COR-L47 (cell line): ENCODE measurements around the gene TAS1R1.

Experiments used
- DNase-seq: peaks from one replicate; lab custom pipeline; 2025; lab: John Stamatoyannopoulos, UW

TAS1R1 gene

DNA sequence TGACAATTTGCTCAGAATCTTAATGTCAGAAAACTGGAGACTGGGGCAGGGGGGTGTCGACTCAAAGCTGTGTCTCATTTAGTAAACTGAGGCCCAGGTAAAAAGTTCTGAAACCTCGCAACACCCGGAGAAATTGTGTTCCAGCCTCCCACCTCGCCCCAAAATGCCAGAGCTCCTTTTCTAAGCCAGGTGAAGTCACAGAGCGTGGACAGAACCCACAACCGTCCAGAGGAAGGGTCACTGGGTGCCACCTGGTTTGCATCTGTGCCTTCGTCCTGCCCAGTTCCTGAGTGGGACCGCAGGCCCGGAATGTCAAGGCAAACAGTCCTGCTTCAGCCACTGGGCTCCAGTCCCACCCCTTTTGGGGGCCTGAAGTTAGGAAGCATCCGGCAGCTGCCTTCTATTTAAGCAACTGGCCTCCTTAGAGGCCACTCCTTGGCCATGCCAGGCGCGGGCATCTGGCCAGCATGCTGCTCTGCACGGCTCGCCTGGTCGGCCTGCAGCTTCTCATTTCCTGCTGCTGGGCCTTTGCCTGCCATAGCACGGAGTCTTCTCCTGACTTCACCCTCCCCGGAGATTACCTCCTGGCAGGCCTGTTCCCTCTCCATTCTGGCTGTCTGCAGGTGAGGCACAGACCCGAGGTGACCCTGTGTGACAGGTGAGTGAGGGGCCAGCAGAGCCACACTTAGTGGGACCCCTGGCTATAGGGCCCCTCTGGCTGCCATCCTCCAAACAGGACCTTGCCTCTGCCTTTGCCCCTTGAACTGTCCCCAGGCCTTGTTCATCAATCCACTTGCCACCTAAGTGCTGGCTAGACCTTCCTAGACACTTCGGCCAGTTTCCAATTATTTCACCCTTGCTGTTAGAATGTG lies at the start of gene TAS1R1:
Gene TAS1R1, plus strand, starts transcription at position 401 of the 872 bp plus-strand sequence. Its CDS starts 67 bp downstream, at position 468.
- DNase-seq: no peak

DNA sequence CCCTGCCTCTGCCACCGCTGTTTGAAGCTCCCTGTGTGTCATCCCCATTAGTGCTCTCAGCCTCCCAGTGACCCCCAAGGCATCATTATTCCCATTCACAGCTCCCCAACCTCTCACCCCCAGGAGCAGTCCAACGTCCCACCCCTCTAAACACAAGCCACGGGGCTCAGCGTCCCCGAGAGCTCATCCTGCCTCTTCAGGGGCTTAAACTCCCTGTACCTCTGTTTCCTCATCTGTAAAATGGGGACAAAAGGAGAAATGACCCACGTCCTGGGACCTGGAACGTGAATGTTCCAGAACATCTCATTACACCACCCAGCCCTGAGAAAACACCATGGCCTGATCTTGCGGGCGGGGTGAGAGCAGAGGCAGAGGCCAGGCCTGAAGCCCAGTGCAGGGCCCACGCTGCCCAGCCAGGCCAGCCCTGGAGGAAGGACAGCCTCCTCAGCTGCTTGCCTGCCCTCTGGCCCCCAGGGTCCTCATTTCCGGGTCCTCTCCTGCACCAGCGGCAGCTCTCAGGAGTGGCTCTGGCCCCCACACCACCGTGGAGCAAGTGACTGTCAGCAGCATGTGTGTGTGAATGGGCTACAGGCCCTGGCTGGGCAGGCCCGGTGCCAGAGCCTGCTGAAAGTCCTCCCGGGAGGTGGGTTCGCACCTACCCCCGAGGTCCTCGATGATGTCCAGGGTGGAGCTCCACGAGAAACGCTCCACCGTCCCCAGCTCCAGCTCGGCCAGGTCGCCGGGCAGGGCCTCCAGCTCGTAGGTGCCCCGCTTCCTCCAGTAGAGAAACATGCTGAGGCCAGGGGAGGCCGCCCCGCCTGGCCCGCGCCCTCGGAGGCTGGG lies 49.5 kb upstream of the TAS1R1 start:
- no peak for DNase-seq

DNA sequence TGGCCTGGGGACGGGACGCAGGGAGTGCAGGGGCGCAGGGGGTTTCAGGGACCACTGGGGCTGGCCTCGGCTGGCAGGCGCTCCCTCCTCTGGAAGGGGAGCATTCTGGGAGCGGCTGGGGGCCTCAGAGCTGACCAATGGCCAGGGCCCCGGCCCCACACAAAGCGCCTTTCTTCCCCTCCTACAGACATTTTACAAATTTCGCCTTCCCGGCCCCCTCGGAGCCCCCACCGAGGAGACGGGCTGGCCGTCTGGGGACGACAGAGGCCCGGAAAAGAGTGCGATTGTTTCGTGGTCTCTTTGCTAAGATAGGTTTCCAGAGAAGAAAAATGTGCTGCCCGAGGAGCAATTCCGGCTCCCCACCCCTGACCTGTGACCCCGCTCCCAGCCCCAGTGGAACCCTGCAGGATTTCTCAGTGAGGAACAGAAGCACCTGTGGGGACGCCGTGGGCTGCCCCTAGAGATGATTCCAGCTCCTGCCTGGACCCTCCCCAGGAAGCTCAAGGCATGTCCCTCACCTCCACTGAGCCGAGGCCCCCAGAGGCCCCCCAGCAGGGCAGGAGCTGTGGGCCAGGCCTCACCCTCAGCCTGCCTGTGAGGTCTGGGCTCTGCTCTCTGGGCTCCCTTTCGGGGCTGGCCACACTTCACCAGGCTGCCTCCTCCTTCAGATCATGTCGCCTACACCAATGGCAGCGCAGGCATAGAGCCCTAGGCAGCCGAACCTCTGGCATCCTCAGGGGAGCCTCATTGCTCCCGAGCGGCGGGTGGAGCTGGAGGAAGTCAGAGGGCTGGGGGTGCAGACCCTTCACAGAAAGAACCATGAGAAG lies 48.7 kb upstream of the TAS1R1 start:
- DNase-seq: no peak

GRCh38 chr1:6507037-6507428 lies 48.1 kb upstream of the TAS1R1 start:
- no peak for DNase-seq

DNA sequence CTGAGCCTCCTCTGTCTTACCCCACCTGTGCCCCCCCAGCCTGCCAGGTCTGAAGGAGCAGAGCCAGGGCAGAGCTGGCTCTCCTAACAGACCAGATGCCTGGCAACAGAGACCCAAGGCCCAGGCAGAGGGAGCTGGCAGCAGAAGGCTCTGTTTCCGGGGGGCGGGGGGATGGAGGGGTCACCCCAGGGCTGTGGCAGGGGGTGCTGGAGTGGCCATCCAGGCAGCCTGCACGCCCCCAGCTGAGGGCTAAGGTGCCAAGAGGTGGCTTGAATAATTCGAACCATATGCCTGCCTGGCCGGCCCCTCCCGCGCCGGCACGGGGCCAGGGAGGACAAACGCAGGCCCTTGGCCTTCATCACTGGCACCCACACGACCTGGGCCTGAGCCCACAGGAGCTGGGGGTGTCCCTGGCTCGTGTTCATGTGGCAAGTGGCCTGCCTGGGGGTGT lies 47.6 kb upstream of the TAS1R1 start:
- DNase-seq: no peak

GRCh38 chr1:6508154-6508815 lies 46.8 kb upstream of the TAS1R1 start:
- DNase-seq: no peak

DNA sequence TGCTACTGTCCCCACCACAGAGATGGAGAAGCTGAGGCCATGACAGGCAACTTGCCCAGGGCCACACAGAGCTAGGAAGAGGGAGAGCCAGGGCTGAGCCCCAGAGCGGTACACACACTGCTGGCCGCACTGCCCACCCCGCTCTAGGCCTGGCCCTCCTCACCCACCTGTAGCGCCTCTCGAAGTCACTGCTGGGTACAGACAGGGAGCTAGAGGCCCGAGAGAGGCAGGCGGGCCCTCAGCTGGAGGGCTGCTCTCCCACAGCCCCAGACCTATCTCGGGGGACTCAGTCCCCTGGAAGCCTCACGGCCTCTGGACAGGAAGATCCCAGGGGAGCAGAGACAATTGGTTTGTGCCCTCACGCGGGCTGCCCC lies 46.3 kb upstream of the TAS1R1 start:
- DNase-seq: no peak

- no peak for DNase-seq
Observed at GRCh38 chr1:6509220-6509918, 45.7 kb upstream of the TAS1R1 start.

DNA sequence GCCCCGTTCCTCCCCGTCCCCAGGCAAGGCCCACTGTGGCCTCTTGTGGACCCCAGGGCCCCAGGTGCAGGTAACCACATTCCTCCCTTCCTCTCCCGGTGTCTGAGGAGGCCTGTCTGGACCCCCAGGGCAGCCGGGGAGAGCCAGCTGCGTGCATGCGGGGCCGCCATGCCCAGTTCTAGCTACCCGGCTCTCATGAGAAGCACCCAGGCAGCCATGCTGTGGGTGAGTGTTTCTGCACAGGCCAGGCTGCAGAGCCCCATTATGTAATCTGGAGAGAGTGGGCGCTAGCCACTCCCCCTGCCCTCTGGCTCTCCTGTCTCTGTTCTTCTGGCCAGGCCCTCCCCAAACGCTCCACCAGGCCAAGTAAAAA lies 45.2 kb upstream of the TAS1R1 start:
- DNase-seq: no peak

GRCh38 chr1:6510493-6510892 lies 44.6 kb upstream of the TAS1R1 start:
- no peak for DNase-seq

DNA sequence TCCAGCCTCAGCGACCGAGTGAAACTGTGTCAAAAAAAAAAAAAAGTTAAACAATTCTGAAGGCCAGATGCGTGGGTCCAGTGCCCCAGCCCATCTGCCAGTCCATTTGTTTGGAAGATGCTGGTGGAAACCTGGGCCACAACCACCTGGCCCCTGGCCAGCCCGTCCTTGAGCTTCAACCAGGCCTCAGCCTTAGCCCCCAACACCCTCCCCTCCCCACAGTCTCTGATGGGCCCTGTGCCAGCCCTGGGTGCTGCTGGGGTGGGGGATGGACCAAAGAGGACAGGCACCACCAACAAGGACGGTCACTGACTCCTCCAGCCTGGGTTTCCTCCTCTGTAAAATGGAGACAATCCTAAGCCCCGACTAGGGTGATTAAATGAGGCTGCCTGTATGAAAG lies 44.1 kb upstream of the TAS1R1 start:
- DNase-seq: no peak

DNA sequence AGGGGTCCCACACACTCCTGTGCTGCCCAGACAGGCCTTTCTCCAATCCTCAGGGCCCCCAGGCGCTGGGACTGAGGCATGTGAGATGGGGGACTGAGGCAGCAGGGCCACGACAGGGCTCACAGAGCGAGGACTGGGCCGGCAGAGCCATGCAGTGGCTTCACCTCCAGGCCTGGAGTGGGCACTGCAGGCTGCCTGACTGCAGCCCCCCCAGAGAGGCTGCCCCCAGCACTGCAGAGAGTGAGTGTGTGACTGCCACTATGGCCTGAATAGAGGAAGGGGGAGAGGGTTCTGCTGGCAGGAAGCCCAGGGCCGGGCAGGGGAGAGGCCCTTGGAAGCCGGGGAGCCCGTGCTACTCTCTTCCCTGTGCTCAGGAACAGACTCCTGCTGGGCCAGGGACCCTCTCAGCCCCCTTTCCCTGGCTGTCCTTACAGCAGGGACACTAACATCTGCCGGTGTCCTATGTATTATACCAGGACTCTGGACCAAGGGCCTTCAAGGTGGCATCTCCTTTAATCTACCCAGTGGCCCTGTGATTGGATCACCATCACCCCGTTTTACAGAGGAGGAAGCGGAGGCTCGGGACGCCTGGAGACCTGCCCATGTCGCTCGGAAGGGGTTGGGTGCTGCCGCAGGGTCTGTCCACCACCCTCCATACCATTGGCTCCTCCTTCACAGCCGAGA lies 43.4 kb upstream of the TAS1R1 start:
- no peak for DNase-seq

DNA sequence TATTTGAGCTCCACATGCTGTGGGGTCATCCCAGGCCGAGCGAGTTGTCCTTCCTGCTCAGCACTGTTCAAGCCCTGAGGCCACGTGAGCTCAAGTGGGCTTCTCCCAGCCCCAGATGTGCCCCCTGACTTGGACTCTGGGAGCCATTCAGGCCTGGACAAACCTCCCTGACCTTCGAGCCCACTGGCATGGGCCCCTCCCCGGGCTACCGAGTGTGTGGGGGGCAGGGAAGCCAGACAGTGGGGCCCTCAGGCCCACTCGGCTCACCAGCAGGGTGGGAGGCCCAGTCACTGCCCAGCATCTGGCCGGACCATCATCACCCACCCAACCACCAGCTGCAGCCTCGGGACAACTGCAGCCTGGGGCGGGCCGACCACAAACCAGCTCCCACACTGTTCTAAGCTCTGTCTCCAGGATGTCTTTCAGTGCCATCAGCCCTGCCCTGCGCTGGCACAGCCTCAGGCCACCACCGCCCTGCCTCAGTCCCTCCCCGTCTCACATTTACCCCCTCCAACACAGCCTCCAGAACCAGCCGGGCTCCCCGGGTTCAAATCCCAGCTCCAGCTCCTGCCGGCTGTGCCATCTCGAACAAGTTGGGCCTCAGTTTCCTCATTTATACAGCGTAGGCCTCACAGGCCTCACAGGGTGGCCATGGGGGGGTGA lies 42.7 kb upstream of the TAS1R1 start:
- DNase-seq: no peak

DNA sequence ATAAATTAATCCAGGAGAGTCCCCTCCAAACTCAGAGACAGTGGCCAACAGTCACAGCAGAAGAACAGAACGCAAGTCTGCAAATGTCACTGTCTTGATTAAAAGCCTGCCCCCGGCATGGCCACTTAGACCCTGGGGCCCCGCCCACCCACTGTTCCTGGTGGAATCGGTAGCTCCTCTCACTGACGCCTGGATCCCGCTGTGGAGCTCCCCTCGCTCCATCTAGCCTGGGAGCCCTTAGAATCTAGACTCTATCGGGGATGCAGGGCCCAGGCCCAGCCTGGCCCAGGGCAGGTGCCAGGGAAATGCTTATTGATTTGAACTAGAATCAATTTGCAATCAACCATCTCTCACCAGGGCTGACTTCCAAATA lies 42.2 kb upstream of the TAS1R1 start:
- DNase-seq: no peak

DNA sequence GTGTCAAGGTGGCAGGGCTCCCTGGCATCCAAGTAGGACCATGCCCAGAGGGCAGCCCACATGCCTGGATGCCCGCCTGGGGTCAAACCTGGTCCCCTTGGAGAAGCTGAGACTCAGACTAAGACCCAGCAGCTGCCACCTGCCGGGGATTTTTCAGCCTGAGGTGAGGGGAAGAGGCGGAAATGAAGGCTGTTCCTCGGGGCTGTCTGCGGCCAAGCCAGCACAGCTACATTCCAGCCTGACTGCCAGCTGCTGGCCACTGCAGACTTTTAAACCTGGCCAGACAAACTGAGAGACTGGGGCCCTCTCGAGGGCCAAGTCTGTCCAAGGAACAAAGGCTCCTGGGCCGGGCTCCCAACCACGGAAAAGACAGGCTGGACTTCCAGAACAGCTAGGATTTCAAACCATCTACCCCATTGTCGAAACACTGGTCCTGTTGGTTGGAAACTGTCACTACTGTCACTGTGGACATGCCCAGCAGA lies 41.7 kb upstream of the TAS1R1 start:
- no peak for DNase-seq

DNA sequence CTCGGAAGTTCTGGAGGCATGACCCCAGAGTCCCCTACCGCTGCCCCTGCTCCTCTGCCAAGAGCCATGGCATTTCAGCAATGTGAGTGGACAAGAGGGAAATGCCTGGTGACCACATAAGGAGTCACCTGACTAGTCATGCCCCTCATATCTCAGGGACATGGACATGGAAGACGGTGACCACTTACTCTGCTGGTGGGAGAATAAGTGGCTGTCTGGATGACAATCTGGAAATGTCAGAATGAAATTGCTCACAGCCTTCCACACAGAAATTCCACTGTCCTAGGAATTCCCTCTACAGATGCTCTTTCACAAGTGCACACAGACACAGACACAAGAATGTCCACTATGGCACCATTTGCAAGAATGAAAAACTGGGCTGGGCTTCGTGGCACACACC lies 39.3 kb upstream of the TAS1R1 start:
- DNase-seq: no peak

GRCh38 chr1:6517435-6517851 lies 37.7 kb upstream of the TAS1R1 start:
- no peak for DNase-seq

GRCh38 chr1:6519491-6519934 lies 35.6 kb upstream of the TAS1R1 start:
- no peak for DNase-seq

- DNase-seq: peak; percentile 73
Observed at GRCh38 chr1:6519935-6520671, 35.0 kb upstream of the TAS1R1 start.
